H1 (cell line): ENCODE results near the gene SLC6A19. TPM values are rescaled to one million over a fixed set of nuclear protein-coding genes. Genes with fewer than 3 reads are reported as not detected.

Experiments used
- ATF2 ChIP-seq: IDR thresholded peaks from 2 replicates; pipeline ENCODE4 v1.6.1; 2012; ENCODE audit warnings: low read length, inconsistent platforms
- MAFK ChIP-seq: IDR thresholded peaks from 2 replicates; pipeline ENCODE4 v1.6.1; 2012; ENCODE audit warnings: low read depth, mild to moderate bottlenecking, improper control_type of control experiment, low read length
- RXRA ChIP-seq: IDR thresholded peaks from 2 replicates; pipeline ENCODE4 v1.6.1; 2011; ENCODE audit warnings: low read depth, mild to moderate bottlenecking, low read length, moderate library complexity; ENCODE audit not compliant: insufficient read depth
- polyA plus RNA-seq, 7 experiments: library from polyadenylated mRNA; depleted of rRNA in 3 of 7; stranded (reverse) in 5 of 7; unstranded in 2 of 7; fragments of >200 nt in 5 of 7; fragments of 200-250 nt in 2 of 7; gene quantifications; 1 replicate in 5 of 7; 2 replicates in 1 of 7; 4 replicates in 1 of 7; pipeline versions ENCODE4 v1.2.1 to v1.2.3, GENCODE V29; 2011 to 2013; ENCODE audit warnings: missing spikeins in 2 of 7, mixed read lengths in 2 of 7
- total RNA-seq: library from RNA; stranded (reverse); fragmentation: NEBNext Ultra II Directional; extraction: Animal tissue kit (Norgen Biotek cat#: 25700); gene quantifications from 2 replicates; pipeline ENCODE4 v1.2.1, GENCODE V29; 2021
- TF ChIP-seq, protein P1 (sequence below): IDR thresholded peaks from 2 replicates; pipeline ENCODE4 v1.6.1; 2011; ENCODE audit warnings: low read length, improper control_type of control experiment

The SLC6A19 gene
- total and polyA plus RNA-seq, 2 of the 8 experiments (the other 6 are each of a cell fraction or from before 2014, with no cell fraction given): 0.02 TPM; not detected in 1

GRCh38 chr5:1181451-1182359 lies 19.7 kb upstream of the SLC6A19 start (continued):
- no peak for TF ChIP-seq RXRA
- TF ChIP-seq, protein P1, sequence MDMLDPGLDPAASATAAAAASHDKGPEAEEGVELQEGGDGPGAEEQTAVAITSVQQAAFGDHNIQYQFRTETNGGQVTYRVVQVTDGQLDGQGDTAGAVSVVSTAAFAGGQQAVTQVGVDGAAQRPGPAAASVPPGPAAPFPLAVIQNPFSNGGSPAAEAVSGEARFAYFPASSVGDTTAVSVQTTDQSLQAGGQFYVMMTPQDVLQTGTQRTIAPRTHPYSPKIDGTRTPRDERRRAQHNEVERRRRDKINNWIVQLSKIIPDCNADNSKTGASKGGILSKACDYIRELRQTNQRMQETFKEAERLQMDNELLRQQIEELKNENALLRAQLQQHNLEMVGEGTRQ: no peak
- no peak for TF ChIP-seq ATF2
- no peak for TF ChIP-seq MAFK
